PC-3 (cell line): ENCODE data around the gene LYZL1. TPM values are rescaled to one million over a fixed set of nuclear protein-coding genes. Genes with fewer than 3 reads are reported as not detected.
A peak's percentile ranks its signal among the peaks of the same experiment; 100 is the strongest.
"Not testable (repeated sequence)": the region's sequence is repeated elsewhere in the genome, so short reads cannot be mapped to it uniquely, and the experiment has no call there.

Experiments
- ATAC-seq: fragments of 200-7000 bp; cut with Tn5 transposase; 2 replicates; pipeline ENCODE4 v1.9.1; 2020; ENCODE audit warnings: mild to moderate bottlenecking, moderate library complexity
- BruUV-seq: library from RNA; stranded (reverse); fragments of 400-500 nt; replicated peaks from 2 replicates; lab custom pipeline; 2021; lab: Mats Ljungman, UMichigan
- CTCF ChIA-PET: fragments of 300-600 bp; sonication (Branson Sonifier 250); formaldehyde crosslinking; loops from one replicate; lab custom pipeline; 2022; ENCODE audit warnings: antibody characterized with exemption; lab: Charles Lee
- POLR2A ChIA-PET: fragments of 300-600 bp; sonication (Branson Sonifier 250); formaldehyde crosslinking; loops from one replicate; lab custom pipeline; 2022; ENCODE audit warnings: antibody characterized with exemption; ENCODE audit not compliant: unreplicated experiment; lab: Charles Lee
- DNase-seq: peaks from one replicate; pipeline ENCODE4 v3.0.0-alpha.2; 2015
- H2AFZ ChIP-seq: fragments of 300-600 bp; sonication (generic); 2 replicates; pipeline ENCODE4 v1.6.0; 2016; ENCODE audit warnings: antibody characterized with exemption, low read length
- H3F3A ChIP-seq: fragments of 300-600 bp; sonication (generic); one replicate; pipeline ENCODE4 v1.6.0; 2017; ENCODE audit warnings: antibody characterized with exemption, low read length, control low read depth, mild to moderate bottlenecking; ENCODE audit not compliant: unreplicated experiment
- H3K27ac ChIP-seq: fragments of 300-600 bp; sonication (generic); 2 replicates; pipeline ENCODE4 v1.5.1; 2016; ENCODE audit warnings: mild to moderate bottlenecking, low read length
- H3K27me3 ChIP-seq: fragments of 300-600 bp; sonication (generic); 2 replicates; pipeline ENCODE4 v1.6.1; 2016; ENCODE audit warnings: low read length, mixed read lengths
- H3K36me3 ChIP-seq: fragments of 300-600 bp; sonication (generic); 2 replicates; pipeline ENCODE4 v1.6.1; 2016; ENCODE audit warnings: low read depth, mixed run types, low read length, mixed read lengths
- H3K4me1 ChIP-seq: fragments of 300-600 bp; sonication (generic); 2 replicates; pipeline ENCODE4 v1.5.1; 2016; ENCODE audit warnings: low read length; ENCODE audit not compliant: insufficient read depth
- H3K4me2 ChIP-seq: fragments of 300-600 bp; sonication (generic); 2 replicates; pipeline ENCODE4 v1.6.0; 2016; ENCODE audit warnings: low read length
- H3K4me3 ChIP-seq: fragments of 300-600 bp; sonication (generic); 2 replicates; pipeline ENCODE4 v1.5.1; 2016; ENCODE audit warnings: mild to moderate bottlenecking, low read length, mixed read lengths
- H3K79me2 ChIP-seq: fragments of 300-600 bp; sonication (generic); 2 replicates; pipeline ENCODE4 v1.6.1; 2017; ENCODE audit warnings: low read length, mixed read lengths
- H3K9ac ChIP-seq: fragments of 300-600 bp; sonication (generic); 2 replicates; pipeline ENCODE4 v1.6.0; 2016; ENCODE audit warnings: mild to moderate bottlenecking, low read length
- H3K9me2 ChIP-seq: fragments of 300-600 bp; sonication (generic); replicated peaks from 2 replicates; pipeline ENCODE4 v1.6.1; 2016; ENCODE audit warnings: mixed run types, low read length, mixed read lengths
- H3K9me3 ChIP-seq: fragments of 300-600 bp; sonication (generic); 2 replicates; pipeline ENCODE4 v1.6.1; 2016; ENCODE audit warnings: low read length, mixed read lengths
- H4K20me1 ChIP-seq: fragments of 300-600 bp; sonication (generic); 2 replicates; pipeline ENCODE4 v1.6.1; 2016; ENCODE audit warnings: low read length, mixed read lengths
- EZH2 ChIP-seq: fragments of 300-600 bp; sonication (generic); IDR thresholded peaks from one replicate; pipeline ENCODE4 v1.6.1; 2017; ENCODE audit warnings: antibody characterized with exemption, mild to moderate bottlenecking, low read length; ENCODE audit not compliant: unreplicated experiment
- EZH2phosphoT487 ChIP-seq: fragments of 300-600 bp; sonication (generic); IDR thresholded peaks from 2 replicates; pipeline ENCODE4 v1.6.1; 2018; ENCODE audit warnings: mild to moderate bottlenecking, antibody characterized with exemption, low read length, borderline replicate concordance
- intact Hi-C: fragments of 100-400 bp; cut with micrococcal nuclease; formaldehyde crosslinking; loops from 2 replicates; pipeline ENCODE4 v1.9.0; 2023
- total RNA-seq: library from RNA; depleted of rRNA; stranded (reverse); fragments of >200 nt; gene quantifications from 2 replicates; pipeline ENCODE4 v1.2.3, GENCODE V29; 2014
- TF ChIP-seq, protein P1 (sequence below): fragments of 300-600 bp; sonication (generic); conservative IDR thresholded peaks from 2 replicates; pipeline ENCODE4 v1.5.1; 2017; ENCODE audit warnings: antibody characterized with exemption, low read depth, mild to moderate bottlenecking, low read length

Gene LYZL1
- total RNA-seq, 1 experiment from 2014 or later: not detected

DNA sequence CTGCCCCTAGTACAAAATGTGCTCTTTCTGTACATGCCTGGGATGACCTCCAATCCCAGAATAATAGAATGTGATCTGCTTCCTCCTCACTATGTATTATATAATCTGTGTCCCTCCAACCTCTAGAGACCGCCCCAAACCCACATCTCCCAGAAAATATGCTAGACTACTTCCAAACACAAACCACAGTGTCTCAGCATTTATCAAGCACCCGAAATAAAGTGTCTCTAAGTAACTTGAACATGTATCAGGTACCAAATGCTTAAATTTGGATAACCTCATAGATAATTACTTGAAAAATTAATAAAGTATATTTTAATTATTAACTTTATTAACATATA lies 16.1 kb downstream of the LYZL1 start:
- intact Hi-C loops: loop anchor here (1.0 to 2.0 kb wide), 4 partner anchors 65 to 677 kb away; no protein-coding TSS in a partner anchor
- BruUV-seq: no TSS peak
- H3K4me2 ChIP-seq: peak overlapping the region; percentile 40
- peak overlapping the region; percentile 33; the same call in 1 of the 2 replicates for H2AFZ ChIP-seq
- H3F3A ChIP-seq: no peaks in the 10 kb centered on the region
- no peak for TF ChIP-seq EZH2
- TF ChIP-seq, protein P1, sequence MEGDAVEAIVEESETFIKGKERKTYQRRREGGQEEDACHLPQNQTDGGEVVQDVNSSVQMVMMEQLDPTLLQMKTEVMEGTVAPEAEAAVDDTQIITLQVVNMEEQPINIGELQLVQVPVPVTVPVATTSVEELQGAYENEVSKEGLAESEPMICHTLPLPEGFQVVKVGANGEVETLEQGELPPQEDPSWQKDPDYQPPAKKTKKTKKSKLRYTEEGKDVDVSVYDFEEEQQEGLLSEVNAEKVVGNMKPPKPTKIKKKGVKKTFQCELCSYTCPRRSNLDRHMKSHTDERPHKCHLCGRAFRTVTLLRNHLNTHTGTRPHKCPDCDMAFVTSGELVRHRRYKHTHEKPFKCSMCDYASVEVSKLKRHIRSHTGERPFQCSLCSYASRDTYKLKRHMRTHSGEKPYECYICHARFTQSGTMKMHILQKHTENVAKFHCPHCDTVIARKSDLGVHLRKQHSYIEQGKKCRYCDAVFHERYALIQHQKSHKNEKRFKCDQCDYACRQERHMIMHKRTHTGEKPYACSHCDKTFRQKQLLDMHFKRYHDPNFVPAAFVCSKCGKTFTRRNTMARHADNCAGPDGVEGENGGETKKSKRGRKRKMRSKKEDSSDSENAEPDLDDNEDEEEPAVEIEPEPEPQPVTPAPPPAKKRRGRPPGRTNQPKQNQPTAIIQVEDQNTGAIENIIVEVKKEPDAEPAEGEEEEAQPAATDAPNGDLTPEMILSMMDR: no peak
- TF ChIP-seq EZH2phosphoT487: no peak
- no peak overlapping the region for H3K27ac ChIP-seq
- no peaks in the 10 kb centered on the region for H4K20me1 ChIP-seq
- H3K4me3 ChIP-seq: no peak overlapping the region
- ChIA-PET CTCF (interaction anchor here (0.5 to 1.0 kb wide), 6 partner anchors 58 to 641 kb away, joined by 3 to 5 read pairs (median 4); no protein-coding TSS in a partner anchor), POLR2A (interaction anchor here (0.6 kb wide), 1 partner anchor 542 kb away, joined by 3 read pairs; no protein-coding TSS in a partner anchor)
- H3K79me2 ChIP-seq: no peaks in the 10 kb centered on the region
- H3K4me1 ChIP-seq: peaks cover 4% of the 10 kb centered on the region; the same call in 1 of the 2 replicates
- no peak overlapping the region for H3K9ac ChIP-seq
- H3K27me3 ChIP-seq: no peaks in the 10 kb centered on the region
- ATAC-seq (no peak), DNase-seq (no peak)
- 0 out of 2 replicates have a peak, but pooled peaks cover 7% of the 10 kb centered on the region for H3K9me3 ChIP-seq
- no peaks in the 10 kb centered on the region for H3K36me3 ChIP-seq
- H3K9me2 ChIP-seq: no peaks in the 10 kb centered on the region

DNA sequence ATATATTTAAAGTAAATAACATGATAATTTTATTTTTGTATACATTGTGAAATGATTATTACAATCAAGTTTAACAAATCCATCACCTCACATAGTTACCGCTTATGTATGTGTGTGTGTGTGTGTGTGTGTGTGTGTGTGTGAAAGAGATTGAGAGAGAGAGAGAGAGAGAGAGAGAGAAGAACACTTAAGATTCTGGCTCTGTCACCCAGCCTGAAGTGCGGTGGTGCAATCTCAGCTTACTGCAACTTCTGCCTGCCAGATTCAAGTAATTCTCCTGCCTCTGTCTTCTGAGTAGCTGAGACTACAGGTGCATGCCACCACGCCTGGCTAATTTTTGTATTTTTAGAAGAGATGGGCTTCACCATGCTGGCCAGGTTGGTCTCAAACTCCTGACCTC lies 17.8 kb downstream of the LYZL1 start:
- no peaks in the 10 kb centered on the region for H3K27me3 ChIP-seq
- no peaks in the 10 kb centered on the region for H3K79me2 ChIP-seq
- CTCF ChIA-PET: no interaction called here
- ATAC-seq (no peak), DNase-seq (no peak)
- no peak overlapping the region for H2AFZ ChIP-seq
- TF ChIP-seq EZH2phosphoT487: no peak
- no peak overlapping the region for H3K4me3 ChIP-seq
- no peak overlapping the region for H3K27ac ChIP-seq
- H3K9me2 ChIP-seq: no peaks in the 10 kb centered on the region
- POLR2A ChIA-PET: no interaction called here
- no TSS peak for BruUV-seq
- H3K9me3 ChIP-seq: 0 out of 2 replicates have a peak, but pooled peaks cover 2% of the 10 kb centered on the region
- H4K20me1 ChIP-seq: no peaks in the 10 kb centered on the region
- no peak overlapping the region for H3K4me2 ChIP-seq
- intact Hi-C loops: no loop called here
- no peaks in the 10 kb centered on the region for H3F3A ChIP-seq
- H3K9ac ChIP-seq: no peak overlapping the region
- no peaks in the 10 kb centered on the region for H3K36me3 ChIP-seq
- peaks cover 13% of the 10 kb centered on the region; the same call in 1 of the 2 replicates for H3K4me1 ChIP-seq

DNA sequence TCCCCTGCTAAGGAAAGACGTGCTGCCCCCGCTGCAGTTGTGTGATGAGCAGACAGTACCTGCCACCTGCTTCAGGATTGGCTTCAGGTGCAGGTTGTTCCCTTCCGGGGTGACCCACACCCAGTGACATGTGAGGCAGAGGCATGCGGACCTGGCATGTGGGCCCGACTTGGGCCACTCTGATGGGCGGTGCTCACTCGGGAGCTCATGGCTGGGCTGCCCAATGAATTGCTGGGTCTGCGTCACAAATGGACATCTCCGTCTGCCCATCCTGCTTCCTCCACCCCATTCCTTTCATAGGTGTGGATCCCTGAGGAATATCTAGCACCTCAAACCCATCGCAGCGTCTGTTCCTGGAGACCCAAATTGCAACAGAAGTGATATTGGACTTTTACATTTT lies 19.3 kb downstream of the LYZL1 start:
- H3K27ac ChIP-seq, H4K20me1 ChIP-seq, ATAC-seq, H3K36me3 ChIP-seq, H3K4me2 ChIP-seq, POLR2A ChIA-PET, CTCF ChIA-PET, H3F3A ChIP-seq, H3K4me3 ChIP-seq, BruUV-seq, DNase-seq, H2AFZ ChIP-seq, H3K79me2 ChIP-seq, intact Hi-C loops, H3K27me3 ChIP-seq, H3K9me3 ChIP-seq, H3K9me2 ChIP-seq, H3K9ac ChIP-seq: not testable (repeated sequence)
- peaks cover 20% of the 10 kb centered on the region; the same call in 1 of the 2 replicates for H3K4me1 ChIP-seq

DNA sequence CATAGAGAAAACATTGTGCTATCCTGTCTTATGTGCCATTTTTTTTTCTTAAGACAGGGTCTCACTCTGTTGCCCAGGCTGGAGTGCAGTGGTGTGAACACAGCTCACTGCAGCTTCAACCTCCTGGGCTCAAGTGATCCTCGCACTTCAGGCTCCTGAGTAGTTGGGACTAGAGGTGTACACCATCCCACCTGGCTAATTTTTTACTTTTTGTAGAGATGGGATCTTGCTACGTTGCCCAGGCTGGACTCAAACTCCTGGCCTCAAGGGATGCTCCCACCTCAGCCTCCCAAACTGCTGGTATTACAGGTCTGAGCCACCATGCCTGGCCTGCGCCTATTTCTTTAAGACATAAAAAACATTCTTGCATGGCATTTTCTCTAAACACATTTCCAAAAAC lies 20.6 kb downstream of the LYZL1 start:
- no peaks in the 10 kb centered on the region for H3K79me2 ChIP-seq
- TF ChIP-seq EZH2: no peak
- TF ChIP-seq EZH2phosphoT487: no peak
- TF ChIP-seq, protein P1: no peak
- no peaks in the 10 kb centered on the region for H3K36me3 ChIP-seq
- no peak overlapping the region for H3K27ac ChIP-seq
- intact Hi-C loops: no loop called here
- H2AFZ ChIP-seq: no peak overlapping the region
- H3F3A ChIP-seq: no peaks in the 10 kb centered on the region
- BruUV-seq: no TSS peak
- CTCF ChIA-PET: no interaction called here
- ATAC-seq: no peak
- H3K27me3 ChIP-seq: no peaks in the 10 kb centered on the region
- H3K9me2 ChIP-seq: no peaks in the 10 kb centered on the region
- H3K9me3 ChIP-seq: no peaks in the 10 kb centered on the region
- H3K4me1 ChIP-seq: peaks cover 23% of the 10 kb centered on the region; the same call in 1 of the 2 replicates
- H4K20me1 ChIP-seq: no peaks in the 10 kb centered on the region
- H3K4me3 ChIP-seq: no peak overlapping the region
- no peak overlapping the region for H3K9ac ChIP-seq
- POLR2A ChIA-PET: no interaction called here
- H3K4me2 ChIP-seq: no peak overlapping the region
- no peak for DNase-seq

DNA sequence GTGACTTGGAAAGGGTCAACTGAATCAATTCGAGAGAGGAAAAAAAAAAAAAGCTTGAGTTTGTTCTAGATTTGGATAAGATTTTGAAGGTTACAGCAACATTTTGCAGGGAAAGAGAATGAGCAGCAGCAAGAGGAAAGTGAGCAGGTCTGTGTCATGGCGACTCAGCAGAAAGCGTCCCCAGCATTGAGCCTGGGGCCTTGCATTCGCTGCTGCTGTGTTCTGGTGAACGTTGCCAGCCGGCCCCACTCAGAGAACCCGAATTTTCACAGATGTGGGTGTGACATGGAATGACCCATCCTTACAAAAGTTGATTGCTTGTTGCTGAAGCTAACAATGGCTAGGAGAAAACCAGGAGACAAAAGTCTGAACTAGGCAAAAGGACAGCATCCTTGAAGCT lies 21.6 kb downstream of the LYZL1 start:
- H3K4me2 ChIP-seq, intact Hi-C loops, H3K9me2 ChIP-seq, H3K4me3 ChIP-seq, H4K20me1 ChIP-seq, CTCF ChIA-PET, H3K9ac ChIP-seq, H3K27me3 ChIP-seq, H3K9me3 ChIP-seq, H3F3A ChIP-seq, BruUV-seq, H3K79me2 ChIP-seq, H3K36me3 ChIP-seq: not testable (repeated sequence)
- peaks cover 23% of the 10 kb centered on the region; the same call in 1 of the 2 replicates for H3K4me1 ChIP-seq
- peak; percentile 43 for DNase-seq
- H3K27ac ChIP-seq: peak overlapping the region; percentile 16; the same call in 1 of the 2 replicates
- POLR2A ChIA-PET: interaction anchor here (0.7 kb wide), 1 partner anchor 760 kb away, joined by 3 read pairs; no protein-coding TSS in a partner anchor
- peak overlapping the region; percentile 50 for H2AFZ ChIP-seq
- ATAC-seq: peak; percentile 42; the same call in 1 of the 2 replicates
